A549 (cell line): ENCODE measurements around the gene KIAA0232. TPM values are rescaled to one million over a fixed set of nuclear protein-coding genes. Genes with fewer than 3 reads are reported as not detected.
A peak's percentile ranks its signal among the peaks of the same experiment; 100 is the strongest.

Experiments used
- ATAC-seq, 2 experiments: fragments of 200-7000 bp in 1 of 2; fragments of >200 bp in 1 of 2; cut with Nextera tagmentation in 1 of 2; cut with Tn5 transposase in 1 of 2; 3 replicates each; pipeline versions ENCODE4 v1.8.0 to v1.9.1; 2018 to 2020; ENCODE audit warnings: mild to moderate bottlenecking in 1 of 2, moderate library complexity in 1 of 2
- CTCF ChIA-PET: fragments of 300-600 bp; sonication (Branson Sonifier 250); formaldehyde crosslinking; extraction: SDS; loops from one replicate; lab custom pipeline; 2021; ENCODE audit warnings: antibody characterized with exemption, inconsistent platforms; lab: Yijun Ruan, JAX
- POLR2A ChIA-PET: fragments of 350-600 bp; formaldehyde crosslinking; extraction: SDS; loops from one replicate; lab custom pipeline; 2021; ENCODE audit warnings: antibody characterized with exemption, inconsistent platforms; lab: Yijun Ruan, JAX
- DNase-seq, 2 experiments: peaks; one replicate each; pipeline versions ENCODE4 v3.0.0 to v3.0.0-alpha.2; 2011 to 2016; ENCODE audit warnings: low read depth in 1 of 2, low spot score in 1 of 2
- FAIRE-seq: peaks from 2 replicates; lab custom pipeline; 2011; peaks lifted over from hg19 to GRCh38; lab: Jason Lieb, UNC
- H3K27ac ChIP-seq, 2 experiments: fragments of >200 bp; sonication (Bioruptor Twin); formaldehyde crosslinking; 3 replicates each; pipeline ENCODE4 v1.5.1; 2016 to 2017
- H3K4me1 ChIP-seq: fragments of >200 bp; sonication (Bioruptor Twin); formaldehyde crosslinking; 3 replicates; pipeline ENCODE4 v1.6.1; 2016
- H3K4me2 ChIP-seq: fragments of >200 bp; sonication (Bioruptor Twin); formaldehyde crosslinking; 3 replicates; pipeline ENCODE4 v1.6.1; 2016
- H3K4me3 ChIP-seq: fragments of >200 bp; sonication (Bioruptor Twin); formaldehyde crosslinking; 3 replicates; pipeline ENCODE4 v1.5.1; 2016
- H3K9me3 ChIP-seq: fragments of >200 bp; sonication (Bioruptor Twin); formaldehyde crosslinking; 3 replicates; pipeline ENCODE4 v1.6.1; 2016
- ATOH8 ChIP-seq: fragments of 250-450 bp; sonication (Bioruptor Pico); IDR thresholded peaks from 2 replicates; pipeline ENCODE4 v1.5.0; 2020; ENCODE audit warnings: low read depth, mild to moderate bottlenecking, moderate library complexity
- CBX8 ChIP-seq: fragments of 200-600 bp; sonication (generic); IDR thresholded peaks from 2 replicates; pipeline ENCODE4 v1.6.1; 2016
- CEBPB ChIP-seq, 2 experiments: fragments of >200 bp in 1 of 2; sonication (Bioruptor Twin) in 1 of 2; formaldehyde crosslinking in 1 of 2; IDR thresholded peaks; 2 replicates each; pipeline ENCODE4 v1.6.1; 2012 to 2016
- CHD2 ChIP-seq: fragments of 150-350 bp; IDR thresholded peaks from 2 replicates; pipeline ENCODE4 v1.6.1; 2014; ENCODE audit warnings: low read length; ENCODE audit not compliant: partially characterized antibody
- EHF ChIP-seq: fragments of 250-450 bp; sonication (Bioruptor Pico); IDR thresholded peaks from 2 replicates; pipeline ENCODE4 v1.5.0; 2020; ENCODE audit warnings: mild to moderate bottlenecking
- EHMT2 ChIP-seq: fragments of 200-600 bp; sonication (generic); IDR thresholded peaks from 2 replicates; pipeline ENCODE4 v1.6.1; 2016; ENCODE audit warnings: antibody characterized with exemption, low read depth, mild to moderate bottlenecking, moderate library complexity
- ELK1 ChIP-seq: fragments of 150-350 bp; IDR thresholded peaks from 2 replicates; pipeline ENCODE4 v1.6.1; 2014; ENCODE audit warnings: low read depth, mild to moderate bottlenecking, low read length
- EP300 ChIP-seq, 2 experiments: fragments of >200 bp; sonication (Bioruptor Twin); formaldehyde crosslinking; IDR thresholded peaks; 2 replicates in 1 of 2; 3 replicates in 1 of 2; pipeline ENCODE4 v1.6.1; 2016 to 2017
- FOXS1 ChIP-seq: fragments of 250-450 bp; sonication (Bioruptor Pico); IDR thresholded peaks from 2 replicates; pipeline ENCODE4 v1.5.0; 2020; ENCODE audit warnings: mild to moderate bottlenecking, moderate library complexity
- HDAC2 ChIP-seq: fragments of 200-600 bp; sonication (generic); IDR thresholded peaks from 2 replicates; pipeline ENCODE4 v1.6.1; 2016
- HEYL ChIP-seq: fragments of 250-450 bp; sonication (Bioruptor Pico); IDR thresholded peaks from 2 replicates; pipeline ENCODE4 v1.8.0; 2021; ENCODE audit warnings: mild to moderate bottlenecking, moderate library complexity
- HOXA7 ChIP-seq: fragments of 250-450 bp; sonication (Bioruptor Pico); IDR thresholded peaks from 2 replicates; pipeline ENCODE4 v1.5.0; 2020; ENCODE audit warnings: mild to moderate bottlenecking, moderate library complexity
- KDM5A ChIP-seq: fragments of 200-600 bp; sonication (generic); IDR thresholded peaks from 2 replicates; pipeline ENCODE4 v1.6.1; 2016; ENCODE audit warnings: antibody characterized with exemption, mild to moderate bottlenecking
- MAFK ChIP-seq: fragments of 450-650 bp; IDR thresholded peaks from 2 replicates; pipeline ENCODE4 v1.6.1; 2014; ENCODE audit not compliant: partially characterized antibody
- MAZ ChIP-seq: fragments of 150-350 bp; IDR thresholded peaks from 2 replicates; pipeline ENCODE4 v1.6.1; 2014; ENCODE audit warnings: antibody characterized with exemption, low read depth, low read length, borderline replicate concordance
- NFE2L2 ChIP-seq: fragments of 150-350 bp; conservative IDR thresholded peaks from 2 replicates; pipeline ENCODE4 v1.6.1; 2014; ENCODE audit warnings: low read length
- POLR2A ChIP-seq: IDR thresholded peaks from 2 replicates; pipeline ENCODE4 v1.6.1; 2012; ENCODE audit warnings: mild to moderate bottlenecking, low read length
- RAD21 ChIP-seq, 2 experiments: fragments of >200 bp in 1 of 2; sonication (Bioruptor Twin) in 1 of 2; formaldehyde crosslinking in 1 of 2; IDR thresholded peaks in 1 of 2; conservative IDR thresholded peaks in 1 of 2; 2 replicates in 1 of 2; 3 replicates in 1 of 2; pipeline ENCODE4 v1.6.1; 2012 to 2018; ENCODE audit warnings: inconsistent platforms in 1 of 2
- RCOR1 ChIP-seq: fragments of 150-350 bp; IDR thresholded peaks from 2 replicates; pipeline ENCODE4 v1.6.1; 2014; ENCODE audit warnings: antibody characterized with exemption, low read length, low read depth
- RNF2 ChIP-seq: fragments of 200-600 bp; sonication (generic); IDR thresholded peaks from 2 replicates; pipeline ENCODE4 v1.6.1; 2016; ENCODE audit warnings: low read depth, mild to moderate bottlenecking, antibody characterized with exemption, moderate library complexity, borderline replicate concordance
- SREBF2 ChIP-seq: fragments of 450-650 bp; IDR thresholded peaks from 2 replicates; pipeline ENCODE4 v1.6.1; 2014; ENCODE audit warnings: mild to moderate bottlenecking, moderate library complexity
- TFCP2L1 ChIP-seq: fragments of 250-450 bp; sonication (Bioruptor Pico); IDR thresholded peaks from 2 replicates; pipeline ENCODE4 v1.5.0; 2021; ENCODE audit warnings: mild to moderate bottlenecking
- TP53 ChIP-seq: fragments of 250-450 bp; sonication (Bioruptor Pico); IDR thresholded peaks from 2 replicates; pipeline ENCODE4 v1.5.0; 2021; ENCODE audit warnings: mild to moderate bottlenecking, moderate library complexity
- ZC3H11A ChIP-seq: fragments of 450-650 bp; IDR thresholded peaks from 2 replicates; pipeline ENCODE4 v1.6.1; 2014; ENCODE audit warnings: antibody characterized with exemption, mild to moderate bottlenecking
- WGBS: methylation state at CpG from one replicate; pipeline ENCODE4 v1.1.6; 2017; ENCODE audit errors: missing lambda C conversion rate; 5-methylcytosine and 5-hydroxymethylcytosine counted together
- polyA plus RNA-seq, 4 experiments: library from polyadenylated mRNA; depleted of rRNA in 3 of 4; stranded (reverse); fragments of >200 nt; fragmentation: RNase III in 1 of 4; extraction: RNeasy Plus Mini Kit Qiagen cat#74134 plus additional on column Dnase treatment in 1 of 4; gene quantifications; 2 replicates in 3 of 4; 3 replicates in 1 of 4; pipeline ENCODE4 v1.2.3, GENCODE V29; 2011 to 2017

The KIAA0232 gene
- polyA plus RNA-seq, 2 of the 4 experiments (the other 2 are of a cell fraction) = 9.3 to 21.5 TPM

- no peak for ATAC-seq
- no peak for DNase-seq
- H3K4me3 ChIP-seq = no peak overlapping the region
- H3K27ac ChIP-seq = no peak overlapping the region
- ChIA-PET POLR2A (no interaction called here), CTCF (interaction anchor here (1.2 kb wide), 1 partner anchor 82 kb away, joined by 3 read pairs; no protein-coding TSS in a partner anchor)
- H3K9me3 ChIP-seq = no peaks in the 10 kb centered on the region
- WGBS = 91% methylated on average over 2 of the region's 2 CpGs
- TF ChIP-seq CBX8 (no peak), NFE2L2 (no peak), EHMT2 (no peak), EHF (CRISPR knock-in tag) (no peak), SREBF2 (no peak), HEYL (CRISPR knock-in tag) (no peak), RCOR1 (no peak), MAFK (no peak), FOXS1 (CRISPR knock-in tag) (no peak), CHD2 (no peak), RNF2 (no peak), HDAC2 (no peak), ATOH8 (CRISPR knock-in tag) (no peak), KDM5A (no peak), CEBPB (IDR thresholded peaks at IDR 0.05) (no peak), ZC3H11A (no peak), HOXA7 (CRISPR knock-in tag) (no peak), RAD21 (conservative IDR thresholded peaks at IDR 0.05 in 1 of 2, IDR thresholded peaks at IDR 0.05 in 1 of 2) (no peak), EP300 (IDR thresholded peaks at IDR 0.05) (no peak)
- no peak overlapping the region; the same call in 2 of the 3 replicates for H3K4me2 ChIP-seq
- no peak for FAIRE-seq
- H3K4me1 ChIP-seq = peaks cover 65% of the 10 kb centered on the region
These were observed 20.1 kb downstream of the KIAA0232 start for GRCh38 chr4:6802626-6803025.

GRCh38 chr4:6803246-6803645, 20.7 kb downstream of the KIAA0232 start:
- Histone ChIP-seq H3K27ac (no peak overlapping the region), H3K4me3 (no peak overlapping the region), H3K9me3 (no peaks in the 10 kb centered on the region), H3K4me2 (peak overlapping the region; percentile 20; the same call in 2 of the 3 replicates), H3K4me1 (peaks cover 64% of the 10 kb centered on the region)
- ChIA-PET POLR2A (no interaction called here), CTCF (interaction anchor here (0.6 to 0.7 kb wide), 2 partner anchors 83 to 89 kb away, joined by 3 read pairs; no protein-coding TSS in a partner anchor)
- DNase-seq (no peak), ATAC-seq (no peak), FAIRE-seq (no peak)
- no peak for TF ChIP-seq TP53
- no peak for TF ChIP-seq ELK1
- TF ChIP-seq TFCP2L1 (CRISPR knock-in tag) = no peak
- no peak for TF ChIP-seq POLR2A
- no peak for TF ChIP-seq MAZ
- TF ChIP-seq NFE2L2 = no peak
- no peak for TF ChIP-seq SREBF2
- TF ChIP-seq ATOH8 (CRISPR knock-in tag) = no peak
- 82% methylated on average over 1 of the region's 1 CpG for WGBS
